Choroid plexus epithelial cell (primary cell): Measurements from ENCODE around the gene MTHFD1L.
A peak's percentile ranks its signal among the peaks of the same experiment; 100 is the strongest.

Source experiments
- DNase-seq: peaks from one replicate; pipeline ENCODE4 v3.0.0-alpha.2; 2010; ENCODE audit warnings: low read depth
- H3K4me3 ChIP-seq: 2 replicates; pipeline ENCODE4 v1.5.1; 2011; ENCODE audit warnings: low read depth, mild to moderate bottlenecking, control low read depth, low read length, moderate library complexity
- CTCF ChIP-seq: conservative IDR thresholded peaks from 2 replicates; pipeline ENCODE4 v1.5.1; 2011; ENCODE audit warnings: low read depth, mild to moderate bottlenecking, control low read depth, inconsistent platforms, low read length, moderate library complexity

MTHFD1L gene

GRCh38 chr6:150959166-150959565, 93.7 kb downstream of the MTHFD1L start:
- TF ChIP-seq CTCF, result no peak
- DNase-seq, result no peak
- no peak overlapping the region for H3K4me3 ChIP-seq

GRCh38 chr6:150962436-150962835, 96.9 kb downstream of the MTHFD1L start:
- H3K4me3 ChIP-seq, result no peak overlapping the region
- TF ChIP-seq CTCF, result no peak
- DNase-seq, result no peak

GRCh38 chr6:150964765-150965164, 99.3 kb downstream of the MTHFD1L start:
- DNase-seq, result no peak
- H3K4me3 ChIP-seq, result no peak overlapping the region
- TF ChIP-seq CTCF, result peak; percentile 19

- no peak for TF ChIP-seq CTCF
- no peak for DNase-seq
- no peak overlapping the region for H3K4me3 ChIP-seq
Observed at GRCh38 chr6:150966786-150967185, 101.3 kb downstream of the MTHFD1L start.

- DNase-seq, result no peak
- no peak for TF ChIP-seq CTCF
- H3K4me3 ChIP-seq, result no peak overlapping the region
Observed at GRCh38 chr6:150967381-150967780, 101.9 kb downstream of the MTHFD1L start.

GRCh38 chr6:150967910-150968309, 102.4 kb downstream of the MTHFD1L start:
- DNase-seq, result peak; percentile 44
- TF ChIP-seq CTCF, result no peak
- no peak overlapping the region for H3K4me3 ChIP-seq

GRCh38 chr6:150969901-150970300, 104.4 kb downstream of the MTHFD1L start:
- no peak for DNase-seq
- TF ChIP-seq CTCF, result no peak
- no peak overlapping the region for H3K4me3 ChIP-seq
